DOHH2 (cell line): Measurements from ENCODE around the gene NPAS3.

Experiments used
- H3F3A ChIP-seq: fragments of 200-600 bp; sonication (generic), shearing (Covaris generic); 2 replicates; pipeline ENCODE4 v1.6.0; 2016; ENCODE audit warnings: antibody characterized with exemption, mild to moderate bottlenecking; ENCODE audit not compliant: control insufficient read depth, insufficient read depth
- H3K27ac ChIP-seq: fragments of 200-600 bp; sonication (generic); 2 replicates; pipeline ENCODE4 v1.5.1; 2014; ENCODE audit warnings: low read depth, mild to moderate bottlenecking, low read length, moderate library complexity
- H3K27me3 ChIP-seq: fragments of 200-600 bp; sonication (generic); 2 replicates; pipeline ENCODE4 v1.6.1; 2014; ENCODE audit warnings: mild to moderate bottlenecking, low read length, mixed read lengths; ENCODE audit not compliant: control insufficient read depth
- H3K36me3 ChIP-seq: fragments of 200-600 bp; sonication (generic); 2 replicates; pipeline ENCODE4 v1.6.1; 2014; ENCODE audit warnings: mild to moderate bottlenecking, low read length, moderate library complexity, mixed read lengths; ENCODE audit not compliant: control insufficient read depth
- H3K4me1 ChIP-seq: fragments of 200-600 bp; sonication (generic); 2 replicates; pipeline ENCODE4 v1.6.1; 2014; ENCODE audit warnings: mild to moderate bottlenecking, low read length, mixed read lengths; ENCODE audit not compliant: control insufficient read depth
- H3K4me2 ChIP-seq: fragments of 200-600 bp; sonication (generic); 2 replicates; pipeline ENCODE4 v1.6.0; 2014; ENCODE audit warnings: mild to moderate bottlenecking, low read length, moderate library complexity
- H3K4me3 ChIP-seq: fragments of 200-600 bp; sonication (generic); 2 replicates; pipeline ENCODE4 v1.5.1; 2014; ENCODE audit warnings: mild to moderate bottlenecking, low read length, mixed read lengths
- H3K79me2 ChIP-seq: fragments of 200-600 bp; sonication (generic); 2 replicates; pipeline ENCODE4 v1.6.1; 2014; ENCODE audit warnings: mild to moderate bottlenecking, low read length, mixed read lengths; ENCODE audit not compliant: control insufficient read depth
- H3K9me2 ChIP-seq: fragments of 200-600 bp; sonication (generic); replicated peaks from 2 replicates; pipeline ENCODE4 v1.6.1; 2014; ENCODE audit warnings: mild to moderate bottlenecking, low read length, mixed read lengths; ENCODE audit not compliant: control insufficient read depth
- H3K9me3 ChIP-seq: fragments of 200-600 bp; sonication (generic); 2 replicates; pipeline ENCODE4 v1.6.1; 2014; ENCODE audit warnings: antibody characterized with exemption, low read length, mixed read lengths; ENCODE audit not compliant: control insufficient read depth, insufficient read depth
- H4K20me1 ChIP-seq: fragments of 200-600 bp; sonication (generic); 2 replicates; pipeline ENCODE4 v1.6.0; 2014; ENCODE audit warnings: low read depth, mild to moderate bottlenecking, antibody characterized with exemption, low read length, moderate library complexity; ENCODE audit not compliant: control insufficient read depth, insufficient read depth
- CTCF ChIP-seq: fragments of 200-600 bp; sonication (generic); IDR thresholded peaks from one replicate; pipeline ENCODE4 v1.5.1; 2014; ENCODE audit warnings: antibody characterized with exemption, mild to moderate bottlenecking, low read depth, low read length; ENCODE audit not compliant: poor library complexity, severe bottlenecking
- EZH2phosphoT487 ChIP-seq: fragments of 200-600 bp; sonication (generic); IDR thresholded peaks from 2 replicates; pipeline ENCODE4 v1.6.1; 2017; ENCODE audit warnings: borderline replicate concordance, mild to moderate bottlenecking, antibody characterized with exemption, low read length, moderate library complexity, mixed read lengths

The NPAS3 gene

GRCh38 chr14:33699300-33699983 lies 760.8 kb downstream of the NPAS3 start:
- H3K27me3 ChIP-seq = no peaks in the 10 kb centered on the region

GRCh38 chr14:33700052-33700451 lies 761.4 kb downstream of the NPAS3 start:
- Histone ChIP-seq H3K79me2 (no peaks in the 10 kb centered on the region), H3F3A (no peaks in the 10 kb centered on the region), H3K4me3 (no peak overlapping the region), H3K36me3 (no peaks in the 10 kb centered on the region), H3K9me2 (no peaks in the 10 kb centered on the region), H4K20me1 (no peaks in the 10 kb centered on the region), H3K9me3 (peaks cover 6% of the 10 kb centered on the region; the same call in 1 of the 2 replicates), H3K4me2 (no peak overlapping the region), H3K4me1 (peaks cover 10% of the 10 kb centered on the region), H3K27me3 (no peaks in the 10 kb centered on the region), H3K27ac (no peak overlapping the region)
- TF ChIP-seq EZH2phosphoT487 (no peak), CTCF (no peak)

More at GRCh38 chr14:33699300-33699983, 760.8 kb downstream of the NPAS3 start:
- Histone ChIP-seq H3K4me3 (no peak overlapping the region), H3K9me2 (no peaks in the 10 kb centered on the region), H3K4me2 (no peak overlapping the region), H3K79me2 (no peaks in the 10 kb centered on the region), H4K20me1 (no peaks in the 10 kb centered on the region), H3K27ac (no peak overlapping the region), H3K36me3 (no peaks in the 10 kb centered on the region), H3K4me1 (peaks cover 10% of the 10 kb centered on the region), H3F3A (no peaks in the 10 kb centered on the region), H3K9me3 (peaks cover 6% of the 10 kb centered on the region; the same call in 1 of the 2 replicates)
- no peak for TF ChIP-seq EZH2phosphoT487
- TF ChIP-seq CTCF = no peak

DNA sequence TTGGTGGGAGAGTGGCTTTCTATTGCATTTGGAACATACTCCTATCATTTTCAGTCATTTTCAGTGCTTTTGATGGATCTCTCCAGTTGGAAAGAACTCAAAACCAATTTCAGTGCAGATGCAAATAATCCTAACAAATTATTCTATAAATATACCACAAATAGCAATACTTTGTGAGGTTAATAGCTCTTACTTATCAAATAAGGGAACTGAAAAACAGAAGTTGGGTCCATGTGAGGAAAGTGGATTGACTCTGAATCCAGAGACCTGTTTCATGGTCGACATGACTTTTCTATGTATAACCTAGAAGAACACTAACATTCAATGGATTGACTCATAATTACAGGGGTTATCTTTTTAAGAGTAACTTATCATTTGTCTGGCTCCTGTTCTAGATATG lies 763.6 kb downstream of the NPAS3 start:
- no peaks in the 10 kb centered on the region for H3K9me2 ChIP-seq
- H3K4me3 ChIP-seq = no peak overlapping the region
- H3K4me2 ChIP-seq = no peak overlapping the region
- TF ChIP-seq CTCF = no peak
- no peak for TF ChIP-seq EZH2phosphoT487
- no peaks in the 10 kb centered on the region for H3K36me3 ChIP-seq
- no peaks in the 10 kb centered on the region for H4K20me1 ChIP-seq
- peaks cover 6% of the 10 kb centered on the region; the same call in 1 of the 2 replicates for H3K9me3 ChIP-seq
- no peaks in the 10 kb centered on the region for H3K79me2 ChIP-seq
- H3K4me1 ChIP-seq = peaks cover 10% of the 10 kb centered on the region
- H3K27ac ChIP-seq = no peak overlapping the region
- H3K27me3 ChIP-seq = no peaks in the 10 kb centered on the region
- H3F3A ChIP-seq = no peaks in the 10 kb centered on the region
